ENCODE data around the gene LANCL3. TPM values are rescaled to one million over a fixed set of nuclear protein-coding genes. Genes with fewer than 3 reads are reported as not detected.

LANCL3 gene
- polyA plus RNA-seq, 3 donors, result 0.01 to 0.12 TPM; not detected in 1

DNA sequence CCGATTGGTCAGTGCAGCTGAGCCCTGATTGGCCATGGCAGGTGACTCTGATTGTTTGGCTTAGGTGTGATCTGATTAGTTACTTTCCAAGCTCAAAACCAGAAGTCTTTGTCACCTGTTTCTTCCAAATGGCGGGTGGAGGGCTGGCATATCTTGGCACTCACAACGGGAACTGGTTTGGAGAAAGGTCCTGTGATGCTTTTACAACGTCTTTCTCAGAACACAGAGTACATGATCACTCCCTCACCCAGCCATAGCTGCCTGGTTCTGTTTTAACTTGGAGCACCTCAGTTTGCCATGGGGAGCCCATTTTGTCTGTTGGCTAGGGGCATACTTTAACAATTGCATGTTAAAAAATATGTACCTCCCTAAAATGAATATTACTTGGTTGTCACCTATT lies 101.1 kb downstream of the LANCL3 start:
- no peaks in the 10 kb centered on the region for H3K79me2 ChIP-seq (ENCODE audit: insufficient read depth, low read length)
- H3K4me1 Mint-ChIP-seq, result no peaks in the 10 kb centered on the region
- no peaks in the 10 kb centered on the region for H3K9me3 ChIP-seq (replicated peaks in 1 of 2; ENCODE audit: control insufficient read depth in 1 of 2, insufficient read depth in 1 of 2, low read length in 2 of 2)
- H3K36me3 Mint-ChIP-seq, result no peaks in the 10 kb centered on the region
- no peak overlapping the region for H3K27ac Mint-ChIP-seq
- no peak overlapping the region for H3K9ac ChIP-seq (ENCODE audit: insufficient read depth, low read length, poor library complexity, severe bottlenecking)
- no peak overlapping the region for H3K4me3 Mint-ChIP-seq
- H3K4me3 ChIP-seq (replicated peaks in 1 of 3; ENCODE audit: low read depth in 2 of 3, low read length in 3 of 3), result no peak overlapping the region
- no peak overlapping the region for H3K4me2 ChIP-seq (replicated peaks; ENCODE audit: extremely low read depth, low read length, poor library complexity, severe bottlenecking)
- TF ChIP-seq, protein P1, sequence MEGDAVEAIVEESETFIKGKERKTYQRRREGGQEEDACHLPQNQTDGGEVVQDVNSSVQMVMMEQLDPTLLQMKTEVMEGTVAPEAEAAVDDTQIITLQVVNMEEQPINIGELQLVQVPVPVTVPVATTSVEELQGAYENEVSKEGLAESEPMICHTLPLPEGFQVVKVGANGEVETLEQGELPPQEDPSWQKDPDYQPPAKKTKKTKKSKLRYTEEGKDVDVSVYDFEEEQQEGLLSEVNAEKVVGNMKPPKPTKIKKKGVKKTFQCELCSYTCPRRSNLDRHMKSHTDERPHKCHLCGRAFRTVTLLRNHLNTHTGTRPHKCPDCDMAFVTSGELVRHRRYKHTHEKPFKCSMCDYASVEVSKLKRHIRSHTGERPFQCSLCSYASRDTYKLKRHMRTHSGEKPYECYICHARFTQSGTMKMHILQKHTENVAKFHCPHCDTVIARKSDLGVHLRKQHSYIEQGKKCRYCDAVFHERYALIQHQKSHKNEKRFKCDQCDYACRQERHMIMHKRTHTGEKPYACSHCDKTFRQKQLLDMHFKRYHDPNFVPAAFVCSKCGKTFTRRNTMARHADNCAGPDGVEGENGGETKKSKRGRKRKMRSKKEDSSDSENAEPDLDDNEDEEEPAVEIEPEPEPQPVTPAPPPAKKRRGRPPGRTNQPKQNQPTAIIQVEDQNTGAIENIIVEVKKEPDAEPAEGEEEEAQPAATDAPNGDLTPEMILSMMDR (IDR thresholded peaks at IDR 0.05), result no peak
- H3K27me3 Mint-ChIP-seq (ENCODE audit: low read depth in 3 of 3), result peaks cover 0 to 6% (median 3%) of the 10 kb centered on the region in 3 donors
- no peak for DNase-seq
- H2AFZ ChIP-seq (ENCODE audit: insufficient read depth, low read depth, low read length, poor library complexity, severe bottlenecking), result no peak overlapping the region
- H3K36me3 ChIP-seq (replicated peaks in 1 of 2; ENCODE audit: control insufficient read depth in 1 of 2, insufficient read depth in 2 of 2, low read length in 2 of 2), result no peaks in the 10 kb centered on the region
- H3K4me1 ChIP-seq (ENCODE audit: control insufficient read depth in 1 of 2, insufficient read depth in 2 of 2, low read length in 2 of 2), result no peaks in the 10 kb centered on the region
- no peaks in the 10 kb centered on the region for H3K27me3 ChIP-seq (ENCODE audit: control insufficient read depth in 2 of 2, insufficient read depth in 2 of 2, low read length in 2 of 2)
- intact Hi-C loops (cut with micrococcal nuclease), result no loop called here
- H3K9me3 Mint-ChIP-seq, result peaks cover 0 to 3% (median 0%) of the 10 kb centered on the region in 7 donors
- no CpG with 5 or more reads among the region's 4 CpGs for WGBS (ENCODE audit: insufficient coverage)
- no peak overlapping the region for H3K27ac ChIP-seq (ENCODE audit: low read depth in 1 of 2, low read length in 2 of 2)
- H4K20me1 ChIP-seq (ENCODE audit: insufficient read depth, low read length), result no peaks in the 10 kb centered on the region

DNA sequence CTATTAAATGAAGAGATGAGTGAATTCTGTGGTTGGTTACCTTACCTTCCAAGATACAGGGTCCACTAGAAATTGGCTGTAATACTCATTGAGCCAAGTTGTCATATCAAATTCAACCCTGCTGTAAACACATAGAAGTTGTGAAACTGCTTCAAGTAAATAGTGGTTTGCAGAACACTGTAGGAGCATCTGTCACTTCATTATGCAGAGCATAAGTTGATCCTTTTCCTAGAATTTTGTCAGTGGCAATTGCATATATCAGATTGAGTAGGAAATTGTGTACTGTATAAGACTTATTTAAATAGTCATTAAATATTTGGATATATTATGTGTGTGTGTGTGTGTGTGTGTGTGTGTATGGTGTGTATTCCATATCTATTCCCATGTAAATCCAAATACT lies 105.3 kb downstream of the LANCL3 start:
- H3K27me3 ChIP-seq (ENCODE audit: control insufficient read depth in 2 of 2, insufficient read depth in 2 of 2, low read length in 2 of 2), result no peaks in the 10 kb centered on the region
- no peaks in the 10 kb centered on the region for H3K36me3 ChIP-seq (replicated peaks in 1 of 2; ENCODE audit: control insufficient read depth in 1 of 2, insufficient read depth in 2 of 2, low read length in 2 of 2)
- DNase-seq, result no peak
- TF ChIP-seq, protein P1 (IDR thresholded peaks at IDR 0.05), result no peak
- H3K4me1 ChIP-seq (ENCODE audit: control insufficient read depth in 1 of 2, insufficient read depth in 2 of 2, low read length in 2 of 2), result no peaks in the 10 kb centered on the region
- H3K79me2 ChIP-seq (ENCODE audit: insufficient read depth, low read length), result no peaks in the 10 kb centered on the region
- Mint-ChIP-seq H3K4me3 (no peak overlapping the region), H3K36me3 (no peaks in the 10 kb centered on the region), H3K4me1 (no peaks in the 10 kb centered on the region), H3K9me3 (peaks cover 0 to 3% (median 0%) of the 10 kb centered on the region in 7 donors), H3K27ac (no peak overlapping the region), H3K27me3 (ENCODE audit: low read depth in 3 of 3) (peaks cover 0 to 6% (median 1%) of the 10 kb centered on the region in 3 donors)
- H3K9me3 ChIP-seq (replicated peaks in 1 of 2; ENCODE audit: control insufficient read depth in 1 of 2, insufficient read depth in 1 of 2, low read length in 2 of 2), result no peaks in the 10 kb centered on the region
- no peak overlapping the region for H3K27ac ChIP-seq (ENCODE audit: low read depth in 1 of 2, low read length in 2 of 2)
- intact Hi-C loops (cut with micrococcal nuclease), result no loop called here
- H3K9ac ChIP-seq (ENCODE audit: insufficient read depth, low read length, poor library complexity, severe bottlenecking), result no peak overlapping the region
- H3K4me2 ChIP-seq (replicated peaks; ENCODE audit: extremely low read depth, low read length, poor library complexity, severe bottlenecking), result no peak overlapping the region
- no peaks in the 10 kb centered on the region for H4K20me1 ChIP-seq (ENCODE audit: insufficient read depth, low read length)
- no peak overlapping the region for H3K4me3 ChIP-seq (replicated peaks in 1 of 3; ENCODE audit: low read depth in 2 of 3, low read length in 3 of 3)
- H2AFZ ChIP-seq (ENCODE audit: insufficient read depth, low read depth, low read length, poor library complexity, severe bottlenecking), result no peak overlapping the region
